ENCODE measurements around the gene B3GALNT1.
"Not testable (repeated sequence)": the region's sequence is repeated elsewhere in the genome, so short reads cannot be mapped to it uniquely, and the experiment has no call there.

DNA sequence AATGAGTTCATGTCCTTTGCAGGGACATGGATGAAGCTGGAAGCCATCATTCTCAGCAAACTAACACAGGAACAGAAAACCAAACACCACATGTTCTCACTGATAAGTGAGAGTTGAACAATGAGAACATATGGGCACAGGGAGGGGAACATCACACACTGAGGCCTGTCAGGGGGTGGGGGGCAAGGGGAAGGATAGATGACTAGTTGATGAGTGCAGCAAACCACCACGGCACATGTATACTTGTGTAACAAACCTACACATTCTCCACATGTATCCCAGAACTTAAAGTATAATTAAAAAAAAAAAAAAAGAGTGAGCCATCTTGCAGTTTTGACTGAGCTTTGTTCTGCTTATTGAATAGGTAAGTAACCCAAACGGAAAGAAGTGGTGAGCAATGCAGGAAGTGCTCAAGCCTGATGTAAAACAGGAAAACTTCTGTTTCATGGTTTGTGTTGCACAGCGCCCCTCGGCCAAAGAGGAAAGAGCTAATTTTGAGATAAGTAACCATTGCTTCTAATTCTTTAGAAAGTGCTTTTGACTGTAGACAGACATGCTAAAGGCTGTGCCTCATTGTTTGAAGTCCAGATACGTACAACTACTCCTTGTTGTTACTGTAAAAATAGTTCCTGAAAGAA is 70.1 kb downstream of the B3GALNT1 start:
- TF ChIP-seq, protein P1, sequence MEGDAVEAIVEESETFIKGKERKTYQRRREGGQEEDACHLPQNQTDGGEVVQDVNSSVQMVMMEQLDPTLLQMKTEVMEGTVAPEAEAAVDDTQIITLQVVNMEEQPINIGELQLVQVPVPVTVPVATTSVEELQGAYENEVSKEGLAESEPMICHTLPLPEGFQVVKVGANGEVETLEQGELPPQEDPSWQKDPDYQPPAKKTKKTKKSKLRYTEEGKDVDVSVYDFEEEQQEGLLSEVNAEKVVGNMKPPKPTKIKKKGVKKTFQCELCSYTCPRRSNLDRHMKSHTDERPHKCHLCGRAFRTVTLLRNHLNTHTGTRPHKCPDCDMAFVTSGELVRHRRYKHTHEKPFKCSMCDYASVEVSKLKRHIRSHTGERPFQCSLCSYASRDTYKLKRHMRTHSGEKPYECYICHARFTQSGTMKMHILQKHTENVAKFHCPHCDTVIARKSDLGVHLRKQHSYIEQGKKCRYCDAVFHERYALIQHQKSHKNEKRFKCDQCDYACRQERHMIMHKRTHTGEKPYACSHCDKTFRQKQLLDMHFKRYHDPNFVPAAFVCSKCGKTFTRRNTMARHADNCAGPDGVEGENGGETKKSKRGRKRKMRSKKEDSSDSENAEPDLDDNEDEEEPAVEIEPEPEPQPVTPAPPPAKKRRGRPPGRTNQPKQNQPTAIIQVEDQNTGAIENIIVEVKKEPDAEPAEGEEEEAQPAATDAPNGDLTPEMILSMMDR (IDR thresholded peaks at IDR 0.05 in 4 of 5, conservative IDR thresholded peaks at IDR 0.05 in 1 of 5): not testable (repeated sequence)
- TF ChIP-seq POLR2A (IDR thresholded peaks at IDR 0.05): not testable (repeated sequence)

Measured in gastrocnemius medialis (tissue), 4 donors.